ENCODE data around the gene CASP3.
"Not testable (repeated sequence)": the region's sequence is repeated elsewhere in the genome, so short reads cannot be mapped to it uniquely, and the experiment has no call there.

CASP3 gene

GRCh38 chr4:184591747-184592270 lies 57.4 kb downstream of the CASP3 start:
- not testable (repeated sequence) for FAIRE-seq

GRCh38 chr4:184591070-184591677 lies 58.1 kb downstream of the CASP3 start:
- no peak for FAIRE-seq

- no peak for FAIRE-seq
These were observed 59.1 kb downstream of the CASP3 start for GRCh38 chr4:184590196-184590595.

- no peak for FAIRE-seq
These were observed 60.4 kb downstream of the CASP3 start for GRCh38 chr4:184588893-184589292.

- FAIRE-seq, result no peak
These were observed 61.5 kb downstream of the CASP3 start for GRCh38 chr4:184587701-184588100.

- FAIRE-seq, result no peak
These were observed 62.0 kb downstream of the CASP3 start for GRCh38 chr4:184587221-184587620.

GRCh38 chr4:184583738-184584502 lies 65.3 kb downstream of the CASP3 start:
- no peak for FAIRE-seq

Measured in islet of Langerhans (tissue), 1 donor.